Thyroid gland (tissue), 4 donors: Measurements from ENCODE around the gene SEMA5A. TPM values are rescaled to one million over a fixed set of nuclear protein-coding genes. Genes with fewer than 3 reads are reported as not detected.

Source experiments
- DNase-seq, 2 donors: peaks; one replicate each; pipeline ENCODE4 v3.0.0-alpha.2; 2019
- H3K27ac ChIP-seq, 3 donors: fragments of 200-600 bp; sonication (generic); 1 replicate in 2 of 3; 2 replicates in 1 of 3; pipeline ENCODE4 v1.5.1; 2016 to 2019; ENCODE audit warnings: mild to moderate bottlenecking in 1 of 3, moderate library complexity in 1 of 3
- H3K27me3 ChIP-seq: fragments of 200-600 bp; sonication (generic); one replicate; pipeline ENCODE4 v1.5.1; 2019
- H3K36me3 ChIP-seq, 2 donors: fragments of 200-600 bp; sonication (generic); one replicate each; pipeline ENCODE4 v1.5.1; 2016 to 2019
- H3K4me1 ChIP-seq, 2 donors: fragments of 200-600 bp; sonication (generic); one replicate each; pipeline ENCODE4 v1.5.1; 2017 to 2019
- H3K4me3 ChIP-seq, 3 donors: fragments of 200-600 bp; sonication (generic); replicated peaks in 1 of 3; 1 replicate in 2 of 3; 2 replicates in 1 of 3; pipeline ENCODE4 v1.5.1; 2016; ENCODE audit warnings: mild to moderate bottlenecking in 1 of 3
- H3K9me3 ChIP-seq: fragments of 200-600 bp; sonication (generic); one replicate; pipeline ENCODE4 v1.5.1; 2017
- CTCF ChIP-seq, 6 experiments: fragments of 200-600 bp in 3 of 6; fragments of 450-650 bp in 3 of 6; sonication (generic) in 3 of 6; IDR thresholded peaks; one replicate each; pipeline ENCODE4 v1.5.1; 2016 to 2019; ENCODE audit warnings: antibody characterized with exemption in 6 of 6, mild to moderate bottlenecking in 2 of 6, inconsistent platforms in 1 of 6, moderate library complexity in 1 of 6
- POLR2A ChIP-seq, 2 donors: fragments of 450-650 bp; IDR thresholded peaks; one replicate each; pipeline ENCODE4 v1.6.1; 2017; ENCODE audit warnings: antibody characterized with exemption in 2 of 2, mild to moderate bottlenecking in 2 of 2, moderate library complexity in 1 of 2
- WGBS, 2 donors: methylation state at CpG; one replicate each; pipeline ENCODE4 v1.1.5; 2017; 5-methylcytosine and 5-hydroxymethylcytosine counted together
- intact Hi-C: fragments of 100-400 bp; cut with DNase I; formaldehyde crosslinking; loops from one replicate; pipeline ENCODE4 v1.15.1; 2023
- total RNA-seq, 4 donors: library from RNA; depleted of rRNA; stranded (reverse); fragments of >200 nt; gene quantifications; one replicate each; pipeline ENCODE4 v1.2.3, GENCODE V29; 2016

SEMA5A gene
- total RNA-seq, 4 donors from 2014 or later = 1.8 to 8.4 (median 3.8) TPM

DNA sequence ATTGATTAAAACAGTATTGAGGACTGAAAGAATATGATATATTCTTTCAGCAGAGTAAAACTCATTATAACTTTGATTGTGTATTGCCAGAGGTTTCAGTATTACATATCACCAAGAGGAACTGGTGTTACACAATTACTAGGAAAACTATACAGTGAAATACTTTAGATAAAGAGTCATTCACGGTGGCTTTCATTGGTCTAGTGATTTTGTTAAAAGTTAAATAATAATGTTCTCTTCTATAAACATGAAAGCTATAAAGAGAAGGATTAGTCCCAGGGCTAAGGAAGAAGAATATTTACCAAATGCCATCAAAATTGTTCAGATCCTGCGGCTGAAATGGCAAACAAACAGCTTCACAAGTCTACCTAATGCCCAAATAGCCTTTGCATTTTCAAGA is 306.2 kb downstream of the SEMA5A start:
- Histone ChIP-seq H3K9me3 (no peaks in the 10 kb centered on the region), H3K4me1 (no peaks in the 10 kb centered on the region), H3K27ac (no peak overlapping the region), H3K36me3 (no peaks in the 10 kb centered on the region), H3K27me3 (no peaks in the 10 kb centered on the region), H3K4me3 (no peak overlapping the region)
- 74 to 77% methylated on average over 2 of the region's 2 CpGs for WGBS, 2 donors
- intact Hi-C loops = no loop called here
- TF ChIP-seq POLR2A (IDR thresholded peaks at IDR 0.05) (no peak), CTCF (IDR thresholded peaks at IDR 0.05) (no peak)
- no peak for DNase-seq

DNA sequence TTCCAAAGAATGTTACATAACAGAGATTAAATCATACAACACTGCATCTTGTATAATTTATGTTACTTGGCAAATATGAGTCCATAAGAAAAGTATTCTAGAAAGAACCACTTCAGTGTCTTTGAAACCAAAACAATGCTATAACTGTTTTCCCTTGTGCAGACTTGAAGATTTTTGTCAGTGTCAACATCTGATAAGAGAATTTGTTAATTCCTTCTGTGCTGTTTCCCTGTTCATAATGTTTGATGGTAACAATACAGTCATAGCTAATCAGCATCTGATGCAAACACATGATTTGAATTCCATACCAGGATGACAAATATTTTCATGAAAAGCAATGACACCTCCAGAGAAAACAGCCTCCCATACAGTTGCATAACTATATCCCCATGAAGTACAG is 306.8 kb downstream of the SEMA5A start:
- TF ChIP-seq CTCF (IDR thresholded peaks at IDR 0.05) (no peak), POLR2A (IDR thresholded peaks at IDR 0.05) (no peak)

GRCh38 chr5:9233712-9234111 is 312.2 kb downstream of the SEMA5A start:
- Histone ChIP-seq H3K9me3 (no peaks in the 10 kb centered on the region), H3K27me3 (no peaks in the 10 kb centered on the region), H3K4me1 (no peaks in the 10 kb centered on the region), H3K27ac (no peak overlapping the region), H3K36me3 (no peaks in the 10 kb centered on the region), H3K4me3 (no peak overlapping the region)
- no peak for TF ChIP-seq POLR2A (IDR thresholded peaks at IDR 0.05)
- no peak for TF ChIP-seq CTCF (IDR thresholded peaks at IDR 0.05)
- DNase-seq = no peak
- intact Hi-C loops = no loop called here

More for the DNA sequence above, 306.8 kb downstream of the SEMA5A start:
- no peaks in the 10 kb centered on the region for H3K27me3 ChIP-seq
- no peak for DNase-seq
- no peaks in the 10 kb centered on the region for H3K36me3 ChIP-seq
- H3K27ac ChIP-seq = no peak overlapping the region
- intact Hi-C loops = no loop called here
- no peak overlapping the region for H3K4me3 ChIP-seq
- H3K4me1 ChIP-seq = no peaks in the 10 kb centered on the region
- H3K9me3 ChIP-seq = no peaks in the 10 kb centered on the region

DNA sequence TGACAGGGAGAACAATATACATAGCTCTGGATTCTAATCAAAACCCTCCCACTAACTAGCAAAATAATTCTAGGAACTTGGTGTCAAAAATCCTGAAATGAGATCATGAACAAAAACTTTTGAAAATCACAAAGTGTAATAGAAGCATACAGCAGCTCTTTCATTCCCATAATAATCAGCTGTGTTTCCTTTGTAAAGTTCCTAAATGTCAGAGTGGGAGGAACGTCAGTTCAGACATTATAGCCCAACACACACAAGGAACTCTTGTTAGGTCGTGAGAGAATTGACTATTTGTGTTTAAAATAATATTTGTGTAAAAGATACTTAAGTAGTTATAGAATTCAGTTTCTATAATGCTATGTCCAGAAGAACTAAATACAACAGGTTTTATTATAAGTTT is 312.8 kb downstream of the SEMA5A start:
- intact Hi-C loops = no loop called here
- Histone ChIP-seq H3K36me3 (no peaks in the 10 kb centered on the region), H3K4me1 (no peaks in the 10 kb centered on the region), H3K4me3 (no peak overlapping the region), H3K27ac (no peak overlapping the region), H3K27me3 (no peaks in the 10 kb centered on the region), H3K9me3 (no peaks in the 10 kb centered on the region)
- TF ChIP-seq POLR2A (IDR thresholded peaks at IDR 0.05) (no peak), CTCF (IDR thresholded peaks at IDR 0.05) (no peak)
- WGBS, 2 donors = 62 to 71% methylated on average over 2 of the region's 2 CpGs
- DNase-seq = no peak

DNA sequence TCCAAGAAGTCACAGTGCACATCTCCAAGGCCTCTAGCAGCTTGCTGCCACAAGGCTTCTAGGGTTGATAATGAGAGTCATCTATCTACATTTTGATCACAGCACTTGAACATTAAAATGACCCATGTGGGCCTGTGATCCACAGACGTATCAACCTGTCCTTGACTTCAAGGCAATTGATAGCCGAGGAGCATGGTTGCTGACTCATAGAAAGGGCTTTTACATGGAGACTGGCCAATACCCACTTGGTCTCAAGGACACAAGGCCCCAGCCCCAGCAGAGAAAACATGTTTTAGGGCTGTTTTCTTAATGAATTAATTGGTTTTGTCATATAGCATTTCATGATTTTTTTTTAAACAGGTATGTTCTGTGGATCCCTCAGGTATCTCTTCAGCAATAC is 314.0 kb downstream of the SEMA5A start:
- Histone ChIP-seq H3K4me1 (no peaks in the 10 kb centered on the region), H3K9me3 (no peaks in the 10 kb centered on the region), H3K27ac (no peak overlapping the region), H3K4me3 (no peak overlapping the region), H3K36me3 (no peaks in the 10 kb centered on the region), H3K27me3 (no peaks in the 10 kb centered on the region)
- intact Hi-C loops = no loop called here
- 71 to 84% methylated on average over 2 of the region's 2 CpGs for WGBS, 2 donors
- TF ChIP-seq POLR2A (IDR thresholded peaks at IDR 0.05) = no peak
- no peak for TF ChIP-seq CTCF (IDR thresholded peaks at IDR 0.05)
- no peak for DNase-seq
